DMS153 treated with DMSO at 0.1 percent for 48 hours (cell line): Measurements from ENCODE around the gene WAS.
"Not testable (repeated sequence)": the region's sequence is repeated elsewhere in the genome, so short reads cannot be mapped to it uniquely, and the experiment has no call there.

Experiments used
- DNase-seq: peaks from one replicate; lab custom pipeline; 2025; ENCODE audit not compliant: unreplicated experiment; lab: John Stamatoyannopoulos, UW

The WAS gene

DNA sequence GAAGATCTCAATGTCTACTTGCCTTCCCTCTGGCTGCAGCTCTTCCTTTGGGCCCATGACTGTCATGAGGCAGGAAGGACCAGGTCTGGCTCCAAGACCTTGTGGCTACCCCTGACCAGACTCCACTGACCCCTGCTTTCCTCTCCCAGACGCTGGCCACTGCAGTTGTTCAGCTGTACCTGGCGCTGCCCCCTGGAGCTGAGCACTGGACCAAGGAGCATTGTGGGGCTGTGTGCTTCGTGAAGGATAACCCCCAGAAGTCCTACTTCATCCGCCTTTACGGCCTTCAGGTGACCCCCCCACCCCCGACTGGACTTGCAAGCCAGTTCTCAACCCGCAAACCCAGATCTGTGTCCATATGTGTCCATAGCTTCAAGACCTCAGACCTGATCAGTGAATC, 535 bp downstream of the WAS start:
- no peak for DNase-seq

DNA sequence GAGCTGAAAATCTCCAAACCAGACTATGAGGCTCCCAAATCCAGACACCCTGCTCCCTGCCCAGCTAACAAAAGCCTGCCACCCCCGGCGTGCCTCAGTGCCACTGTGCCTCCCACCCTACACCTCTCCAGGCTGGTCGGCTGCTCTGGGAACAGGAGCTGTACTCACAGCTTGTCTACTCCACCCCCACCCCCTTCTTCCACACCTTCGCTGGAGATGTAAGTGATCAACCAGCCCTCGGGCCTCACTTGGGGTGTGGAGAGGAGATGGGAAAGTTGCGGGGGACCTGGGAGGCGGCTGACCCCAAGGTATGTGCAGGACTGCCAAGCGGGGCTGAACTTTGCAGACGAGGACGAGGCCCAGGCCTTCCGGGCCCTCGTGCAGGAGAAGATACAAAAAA, 1.8 kb downstream of the WAS start:
- no peak for DNase-seq

- no peak for DNase-seq
These were observed 5.0 kb downstream of the WAS start for GRCh38 chrX:48688531-48689150.

DNA sequence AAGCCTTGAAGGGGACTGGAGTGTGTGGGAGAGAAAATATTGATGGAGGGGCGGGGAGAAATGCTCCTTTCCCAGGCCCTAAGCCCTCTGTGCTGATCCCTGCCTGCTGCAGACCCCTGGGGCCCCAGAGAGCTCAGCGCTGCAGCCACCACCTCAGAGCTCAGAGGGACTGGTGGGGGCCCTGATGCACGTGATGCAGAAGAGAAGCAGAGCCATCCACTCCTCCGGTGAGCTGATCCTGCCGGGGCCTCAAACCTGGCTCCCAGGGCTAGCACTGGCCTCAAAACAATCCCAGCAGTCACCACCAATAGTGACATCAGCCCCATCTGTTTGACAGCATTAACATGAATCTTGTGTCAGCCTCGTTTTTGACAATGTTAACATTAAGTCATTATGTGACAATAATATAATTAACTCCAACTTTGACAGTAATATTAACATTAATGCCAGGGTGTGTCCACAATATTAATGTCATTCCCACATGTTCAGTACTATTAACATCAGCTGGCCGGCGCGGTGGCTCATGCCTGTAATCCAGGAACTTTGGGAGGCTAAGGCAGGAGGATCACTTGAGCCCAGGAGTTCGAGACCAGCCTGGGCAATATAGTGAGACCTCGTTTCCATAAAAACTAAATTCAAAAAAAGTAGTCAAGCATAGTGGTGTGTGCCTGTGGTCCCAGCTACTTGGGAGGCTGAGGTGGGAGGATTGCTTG, 5.8 kb downstream of the WAS start:
- DNase-seq = no peak

DNA sequence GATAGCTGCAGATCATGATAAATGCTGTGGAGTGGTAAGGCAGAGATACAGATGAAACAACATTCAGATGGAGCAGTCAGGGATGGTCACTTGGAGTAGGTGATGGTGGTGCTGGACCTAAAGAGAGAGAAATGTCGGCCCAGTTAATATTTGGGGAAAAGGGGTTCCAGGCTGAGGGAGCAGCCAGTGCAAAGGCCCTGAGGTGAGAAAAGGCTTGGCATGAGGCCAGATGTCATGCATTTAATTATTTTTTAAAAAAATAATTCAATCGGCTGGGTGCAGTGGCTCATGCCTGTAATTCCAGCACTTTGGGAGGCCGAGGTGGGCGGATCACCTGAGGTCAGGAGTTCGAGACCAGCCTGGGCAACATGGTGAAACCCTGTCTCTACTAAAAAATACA, 8.1 kb downstream of the WAS start:
- DNase-seq = not testable (repeated sequence)

GRCh38 chrX:48694776-48695533, 11.4 kb downstream of the WAS start:
- DNase-seq = no peak

GRCh38 chrX:48695534-48695896, 11.9 kb downstream of the WAS start:
- DNase-seq = no peak

DNA sequence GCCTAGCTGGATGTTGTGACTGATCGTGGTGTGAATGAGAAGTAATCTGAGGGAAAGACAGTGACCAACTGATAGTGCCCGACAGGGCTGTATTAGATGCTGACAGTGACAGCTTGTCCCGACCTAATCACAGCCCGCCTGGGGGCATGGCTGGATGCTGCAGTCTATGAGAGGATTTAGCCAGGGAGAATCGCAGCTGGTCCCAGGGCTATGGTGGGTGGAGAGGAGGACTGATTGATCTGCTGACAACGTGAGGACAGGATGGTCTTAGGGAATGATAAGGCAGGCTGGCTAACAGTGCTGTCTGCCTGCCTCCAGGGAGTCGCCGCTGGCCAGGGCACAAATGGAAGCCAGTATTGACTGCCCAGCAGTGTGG, 12.3 kb downstream of the WAS start:
- DNase-seq = no peak

DNA sequence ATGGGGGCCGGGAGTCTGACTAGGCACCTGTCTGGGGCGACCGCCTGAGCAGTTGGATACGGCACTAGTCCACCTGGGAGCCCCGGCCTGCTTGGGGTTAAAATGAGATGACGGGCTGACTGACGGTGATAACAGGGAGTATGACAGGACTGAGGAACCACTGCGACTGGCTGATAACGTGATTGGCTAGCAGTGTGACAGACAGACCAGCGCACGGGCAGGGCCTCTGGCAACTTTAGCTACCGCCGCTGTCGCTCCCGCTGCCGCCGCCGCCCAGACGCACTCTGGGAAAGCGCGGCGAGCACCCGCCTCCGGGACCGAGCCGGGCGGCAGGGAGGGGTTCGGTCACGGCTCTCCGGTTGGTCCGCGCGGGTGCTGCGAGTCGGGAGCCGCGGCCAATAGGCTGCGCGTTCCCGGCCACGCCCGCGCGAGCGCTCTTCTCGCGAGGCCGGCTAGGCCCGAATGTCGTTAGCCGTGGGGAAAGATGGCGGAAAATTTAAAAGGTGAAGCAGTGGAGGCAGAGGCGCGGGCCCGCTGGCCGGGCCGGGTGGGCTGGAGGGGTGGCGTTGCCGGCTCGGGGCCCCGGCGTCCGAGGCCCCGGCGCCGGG, 12.8 kb downstream of the WAS start, which contains the start of gene SUV39H1:
TSS of gene SUV39H1 (plus strand) at position 434 of the 608 bp plus-strand sequence. CDS start at position 485, 51 bp downstream.
- DNase-seq = peak; percentile 47

GRCh38 chrX:48696909-48697727, 13.5 kb downstream of the WAS start:
- no peak for DNase-seq

GRCh38 chrX:48698306-48698705, 14.7 kb downstream of the WAS start:
- DNase-seq = no peak

DNA sequence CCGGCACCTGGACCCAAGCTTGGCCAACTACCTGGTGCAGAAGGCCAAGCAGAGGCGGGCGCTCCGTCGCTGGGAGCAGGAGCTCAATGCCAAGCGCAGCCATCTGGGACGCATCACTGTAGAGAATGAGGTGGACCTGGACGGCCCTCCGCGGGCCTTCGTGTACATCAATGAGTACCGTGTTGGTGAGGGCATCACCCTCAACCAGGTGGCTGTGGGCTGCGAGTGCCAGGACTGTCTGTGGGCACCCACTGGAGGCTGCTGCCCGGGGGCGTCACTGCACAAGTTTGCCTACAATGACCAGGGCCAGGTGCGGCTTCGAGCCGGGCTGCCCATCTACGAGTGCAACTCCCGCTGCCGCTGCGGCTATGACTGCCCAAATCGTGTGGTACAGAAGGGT, 16.6 kb downstream of the WAS start:
- DNase-seq = no peak

DNA sequence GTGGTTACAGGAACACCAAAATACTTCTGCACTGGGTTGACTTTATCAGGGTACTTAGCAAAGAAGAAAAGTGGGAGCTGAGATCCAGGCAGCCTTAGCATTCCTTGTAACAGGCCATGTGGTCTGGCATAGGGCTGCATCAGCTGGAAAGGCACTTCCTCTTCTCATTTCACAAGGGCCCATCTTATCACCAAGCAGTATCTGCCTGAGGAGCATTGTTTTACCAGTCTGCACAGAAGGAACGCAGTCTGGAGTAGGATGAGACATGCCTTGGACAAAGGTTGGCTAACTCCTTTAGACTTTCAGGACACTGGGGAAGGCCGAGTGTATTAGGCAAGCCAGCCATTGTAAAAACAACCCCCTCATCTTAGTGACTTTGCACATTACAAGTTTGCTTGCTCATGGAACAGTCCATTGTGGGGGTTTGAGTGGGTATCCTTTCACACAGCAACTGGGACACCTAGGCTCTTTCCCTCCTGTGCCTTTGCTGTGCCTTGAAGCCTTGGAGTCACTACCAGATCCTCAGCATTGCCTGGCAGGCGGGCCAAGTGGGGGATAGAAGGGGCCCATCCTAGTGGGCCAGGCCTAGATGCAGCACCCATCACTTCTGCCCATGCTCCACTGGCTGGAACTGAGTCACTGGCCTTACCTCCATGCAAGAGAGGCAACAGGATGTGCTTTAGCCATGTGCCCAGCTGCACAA, 17.5 kb downstream of the WAS start:
- DNase-seq = no peak

DNA sequence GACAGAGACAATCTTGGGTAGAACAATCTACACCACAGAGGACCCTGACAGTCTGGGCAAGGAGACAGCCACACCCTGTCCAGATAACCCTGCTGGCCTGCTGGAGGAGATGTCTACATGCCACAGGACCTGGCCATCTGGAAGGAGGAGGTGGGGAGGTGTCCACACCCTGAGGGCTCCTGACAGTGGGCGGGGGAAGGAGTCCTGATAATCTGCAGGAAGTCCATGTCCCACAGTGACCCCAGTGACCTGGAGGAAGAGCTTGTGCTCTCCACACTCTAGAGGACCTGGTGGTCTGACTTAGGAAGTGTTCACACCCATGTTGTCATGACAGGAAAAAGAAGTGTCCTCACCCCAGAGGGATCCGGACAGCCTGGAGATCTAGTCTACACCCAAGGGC, 18.4 kb downstream of the WAS start:
- no peak for DNase-seq

DNA sequence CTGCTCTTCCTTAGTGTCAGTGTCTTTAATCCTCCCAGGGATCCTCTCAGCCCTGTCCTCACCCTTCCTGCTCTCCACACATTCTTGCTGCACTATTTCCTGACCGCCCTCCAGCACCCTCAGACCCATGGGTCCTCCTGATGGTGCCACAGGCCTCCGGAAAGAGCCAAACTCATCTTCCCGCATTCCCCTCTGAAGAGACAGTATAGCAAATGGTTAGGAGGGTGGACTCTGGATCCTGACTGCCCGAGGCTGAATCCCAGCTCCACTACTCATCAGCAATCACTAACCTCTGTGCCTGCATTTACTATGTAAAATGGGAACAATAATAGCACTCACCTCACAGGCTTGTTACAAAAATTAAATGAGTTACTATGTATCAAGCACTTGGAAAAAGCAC, 19.1 kb downstream of the WAS start:
- no peak for DNase-seq

DNA sequence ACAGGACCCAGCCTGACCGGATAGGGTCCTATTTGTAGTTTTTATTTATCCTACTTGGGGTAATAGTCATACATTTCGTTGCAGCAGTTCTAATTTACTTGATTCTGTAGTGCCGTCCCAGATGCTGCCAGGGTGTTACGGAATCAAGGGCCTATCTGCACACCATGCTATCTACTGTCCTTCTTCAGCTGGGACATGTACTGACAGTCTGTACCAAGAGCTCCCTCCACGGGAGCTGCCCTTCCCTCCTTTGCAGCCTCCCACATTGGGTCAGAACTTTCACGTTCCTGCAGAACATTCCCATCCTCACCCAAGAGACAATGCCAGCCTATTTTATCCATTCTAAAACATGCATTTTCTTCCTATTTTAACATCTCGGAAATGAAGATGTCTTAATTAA, 19.6 kb downstream of the WAS start:
- DNase-seq = no peak

- DNase-seq = no peak
These were observed 20.3 kb downstream of the WAS start for GRCh38 chrX:48703642-48704481.

DNA sequence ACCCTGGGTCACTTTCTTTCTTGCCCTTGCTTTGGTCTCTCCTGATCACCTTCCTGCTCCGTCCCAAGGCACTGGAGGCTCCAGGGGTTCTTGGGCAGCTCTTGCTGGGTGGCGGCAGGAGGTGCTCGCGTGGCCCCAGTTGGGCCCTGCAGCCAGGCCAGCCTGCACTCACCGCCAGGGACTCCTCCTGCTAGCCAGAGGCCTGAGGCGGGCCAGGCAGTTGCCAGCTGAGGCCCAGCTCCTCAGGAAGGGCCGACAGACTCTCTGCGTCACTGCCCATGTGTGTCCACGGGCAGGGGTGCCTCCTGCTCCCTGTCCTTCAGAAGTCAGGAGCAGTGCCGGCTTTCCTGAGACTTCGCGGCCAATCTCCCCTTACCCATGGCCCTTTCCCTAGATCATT, 22.3 kb downstream of the WAS start:
- DNase-seq = no peak

DNA sequence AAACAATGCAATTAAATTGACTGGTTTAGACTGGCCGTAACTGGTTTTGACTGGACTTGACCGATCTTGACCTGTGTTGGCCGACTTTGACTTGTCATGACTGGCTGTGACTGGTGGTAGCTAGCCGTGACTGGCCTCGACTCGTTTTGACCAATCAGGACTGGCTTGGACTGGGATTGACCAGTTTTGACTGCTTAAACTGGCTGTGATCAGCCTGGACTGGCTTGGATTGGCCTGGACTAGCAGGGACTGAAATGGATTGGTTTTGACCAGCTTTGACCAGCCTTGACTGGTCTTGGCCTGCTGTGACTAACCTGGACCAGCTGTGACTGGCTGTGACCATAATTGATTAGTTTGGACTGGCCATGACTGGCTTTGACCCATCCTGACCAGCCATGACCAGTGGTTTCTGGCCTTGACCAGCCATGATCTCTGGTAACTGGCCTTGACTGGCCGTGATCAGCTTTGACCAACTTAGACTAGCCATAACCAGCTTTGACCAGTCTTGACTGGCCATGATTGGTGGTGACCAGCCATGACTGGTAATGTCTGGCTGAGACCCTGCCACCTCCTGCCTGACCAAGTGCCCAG, 26.0 kb downstream of the WAS start:
- no peak for DNase-seq
